HG03469 (cell line): ENCODE results near the gene SDCBP2.

Experiments
- ATAC-seq: cut with Tn5 transposase; IDR thresholded peaks from one replicate; pipeline ENCODE4 v1.9.1; 2021; ENCODE audit warnings: mild to moderate bottlenecking, moderate library complexity, moderate number of reproducible peaks; ENCODE audit not compliant: unreplicated experiment

The SDCBP2 gene

GRCh38 chr20:1315804-1316203 lies 13.1 kb downstream of the SDCBP2 start:
- ATAC-seq: no peak

GRCh38 chr20:1313236-1313964 lies 15.5 kb downstream of the SDCBP2 start:
- ATAC-seq: no peak

GRCh38 chr20:1312904-1313235 lies 16.1 kb downstream of the SDCBP2 start:
- ATAC-seq: no peak

- ATAC-seq: no peak
Observed at GRCh38 chr20:1312308-1312707, 16.6 kb downstream of the SDCBP2 start.

- ATAC-seq: no peak
Observed at GRCh38 chr20:1310506-1311190, 18.3 kb downstream of the SDCBP2 start.

- ATAC-seq: no peak
Observed at GRCh38 chr20:1310071-1310470, 18.9 kb downstream of the SDCBP2 start.

- ATAC-seq: no peak
Observed at GRCh38 chr20:1309439-1309847, 19.5 kb downstream of the SDCBP2 start.

- no peak for ATAC-seq
Observed at GRCh38 chr20:1308702-1309095, 20.2 kb downstream of the SDCBP2 start.

- ATAC-seq: no peak
Observed at GRCh38 chr20:1308067-1308701, 20.8 kb downstream of the SDCBP2 start.

- ATAC-seq: no peak
Observed at GRCh38 chr20:1307571-1307971, 21.4 kb downstream of the SDCBP2 start.

GRCh38 chr20:1307171-1307570 lies 21.8 kb downstream of the SDCBP2 start:
- ATAC-seq: no peak

GRCh38 chr20:1306316-1307135 lies 22.4 kb downstream of the SDCBP2 start:
- no peak for ATAC-seq

- ATAC-seq: no peak
Observed at GRCh38 chr20:1305712-1306111, 23.2 kb downstream of the SDCBP2 start.

- no peak for ATAC-seq
Observed at GRCh38 chr20:1304710-1305515, 24.0 kb downstream of the SDCBP2 start.

- ATAC-seq: no peak
Observed at GRCh38 chr20:1302685-1303541, 26.0 kb downstream of the SDCBP2 start.

GRCh38 chr20:1301031-1301529 lies 27.9 kb downstream of the SDCBP2 start:
- ATAC-seq: no peak

- no peak for ATAC-seq
Observed at GRCh38 chr20:1300083-1300840, 28.7 kb downstream of the SDCBP2 start.

- no peak for ATAC-seq
Observed at GRCh38 chr20:1299522-1299921, 29.4 kb downstream of the SDCBP2 start.
